Adipocyte (in vitro differentiated cells): ENCODE results near the gene RRAGD.

Source experiments
- DNase-seq: peaks from one replicate; pipeline ENCODE4 v3.0.0-alpha.2; 2015; ENCODE audit warnings: low read depth
- H3K27me3 ChIP-seq: replicated peaks from 2 replicates; pipeline ENCODE4 v1.7.0; 2013; ENCODE audit warnings: mild to moderate bottlenecking, low read length, moderate library complexity; ENCODE audit not compliant: control insufficient read depth, insufficient read depth
- H3K36me3 ChIP-seq: 2 replicates; pipeline ENCODE4 v1.7.0; 2013; ENCODE audit warnings: low read length, mild to moderate bottlenecking, moderate library complexity; ENCODE audit not compliant: control insufficient read depth, insufficient read depth, severe bottlenecking
- H3K4me1 ChIP-seq: 2 replicates; pipeline ENCODE4 v1.7.0; 2013; ENCODE audit warnings: mild to moderate bottlenecking, low read length, moderate library complexity; ENCODE audit not compliant: control insufficient read depth, insufficient read depth
- H3K4me3 ChIP-seq: 2 replicates; pipeline ENCODE4 v1.7.0; 2013; ENCODE audit warnings: mild to moderate bottlenecking, low read length, moderate library complexity
- H3K9ac ChIP-seq: 2 replicates; pipeline ENCODE4 v1.7.0; 2013; ENCODE audit warnings: mild to moderate bottlenecking, low read length, moderate library complexity
- H3K9me3 ChIP-seq: 2 replicates; pipeline ENCODE4 v1.7.0; 2013; ENCODE audit warnings: mild to moderate bottlenecking, low read length, moderate library complexity; ENCODE audit not compliant: control insufficient read depth

RRAGD gene

DNA sequence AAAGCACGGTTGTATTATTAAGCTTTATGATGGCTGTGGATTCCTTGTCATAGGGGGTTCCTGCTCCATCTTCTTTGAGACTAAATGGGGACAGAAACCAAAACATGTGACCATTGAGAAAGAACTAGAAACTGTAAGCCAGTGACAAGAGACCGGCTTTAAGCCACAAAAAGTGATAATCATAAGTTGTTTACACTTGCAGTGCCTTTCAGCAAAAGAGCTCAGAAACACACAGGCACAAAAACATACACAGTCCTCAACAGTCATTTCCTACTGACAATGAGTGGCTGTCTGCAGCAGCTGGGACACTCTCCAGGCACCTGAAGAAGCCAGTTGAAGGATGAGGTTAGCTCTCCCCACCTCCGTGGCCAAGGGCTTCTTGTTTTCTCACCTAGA is 39.6 kb downstream of the RRAGD start:
- H3K4me3 ChIP-seq: no peak overlapping the region
- H3K9me3 ChIP-seq: no peaks in the 10 kb centered on the region
- no peaks in the 10 kb centered on the region for H3K4me1 ChIP-seq
- DNase-seq: no peak
- no peaks in the 10 kb centered on the region for H3K27me3 ChIP-seq
- H3K36me3 ChIP-seq: no peaks in the 10 kb centered on the region
- no peak overlapping the region for H3K9ac ChIP-seq

DNA sequence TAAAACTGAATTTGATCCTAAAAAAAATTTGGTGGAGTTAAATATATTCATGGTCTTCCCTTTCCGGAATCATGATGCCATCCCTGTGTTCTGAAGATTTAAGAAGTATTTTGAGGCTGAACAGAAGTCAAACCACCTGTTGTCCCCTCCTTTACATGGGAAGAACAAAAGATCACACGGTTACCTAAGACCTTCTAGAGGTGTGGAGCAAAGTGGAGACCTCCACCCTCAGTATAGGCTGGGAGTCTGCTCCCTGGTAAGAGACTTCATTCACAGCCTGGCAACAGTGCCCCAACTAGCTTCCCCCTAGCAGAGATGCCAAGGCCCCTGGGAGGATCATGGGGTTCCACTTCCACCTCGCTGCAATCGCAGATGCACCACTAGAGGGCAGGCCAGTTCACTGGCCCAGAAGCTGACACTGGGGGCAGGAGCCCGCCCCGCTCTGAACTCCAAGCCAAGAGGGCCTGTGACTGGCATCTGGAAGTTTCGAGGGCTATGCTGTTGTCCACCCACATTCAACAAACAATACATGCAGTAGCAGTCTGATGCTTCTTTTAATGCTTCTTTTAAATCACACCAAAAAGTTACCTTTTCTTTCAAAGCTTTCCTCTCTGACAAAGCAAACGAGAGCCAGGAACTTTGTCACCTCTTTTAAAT is 40.1 kb downstream of the RRAGD start:
- Histone ChIP-seq H3K4me3 (no peak overlapping the region), H3K9ac (no peak overlapping the region), H3K4me1 (no peaks in the 10 kb centered on the region), H3K9me3 (no peaks in the 10 kb centered on the region), H3K36me3 (no peaks in the 10 kb centered on the region), H3K27me3 (no peaks in the 10 kb centered on the region)
- peak; percentile 77 for DNase-seq

DNA sequence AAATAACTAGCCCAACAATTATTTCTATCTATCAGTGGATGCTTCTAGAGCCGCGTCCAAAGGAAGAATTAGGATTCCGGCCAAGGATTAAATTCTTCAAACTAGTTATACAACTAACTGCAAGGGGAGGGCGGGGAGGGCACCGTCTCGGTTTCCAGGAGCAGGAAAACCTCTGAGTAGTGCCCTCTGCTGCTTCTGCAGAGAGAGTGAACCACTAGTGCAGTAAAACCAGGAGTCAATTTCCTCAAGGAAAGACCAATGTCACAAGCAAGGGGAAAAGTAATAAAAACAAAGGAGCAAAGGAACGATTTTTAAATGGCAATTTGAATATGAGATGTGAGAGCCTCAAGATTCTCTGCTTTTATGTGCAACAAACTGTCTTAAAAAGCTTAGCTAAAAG is 43.1 kb downstream of the RRAGD start:
- Histone ChIP-seq H3K9ac (no peak overlapping the region), H3K4me1 (no peaks in the 10 kb centered on the region), H3K27me3 (no peaks in the 10 kb centered on the region), H3K9me3 (no peaks in the 10 kb centered on the region), H3K4me3 (no peak overlapping the region), H3K36me3 (no peaks in the 10 kb centered on the region)
- DNase-seq: peak; percentile 59

DNA sequence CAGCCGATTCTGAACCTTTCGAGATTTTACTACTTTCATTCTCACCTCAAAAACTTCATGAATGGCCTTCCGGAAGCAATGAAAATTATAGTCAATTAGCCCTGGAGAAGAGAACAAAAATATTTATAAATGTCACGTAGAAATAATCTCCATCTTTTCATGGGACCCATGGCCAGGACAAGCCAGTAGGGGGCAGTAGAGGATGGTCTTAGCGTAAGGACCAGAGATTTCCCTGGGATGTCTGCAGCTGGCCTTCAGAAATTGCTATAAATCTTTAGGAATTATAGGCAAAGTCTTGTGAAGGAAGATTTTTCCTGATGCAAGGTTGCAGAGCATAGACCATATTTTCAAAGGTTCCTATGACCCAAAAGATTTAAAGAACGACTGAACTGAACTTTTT is 44.0 kb downstream of the RRAGD start:
- peak; percentile 83 for DNase-seq

DNA sequence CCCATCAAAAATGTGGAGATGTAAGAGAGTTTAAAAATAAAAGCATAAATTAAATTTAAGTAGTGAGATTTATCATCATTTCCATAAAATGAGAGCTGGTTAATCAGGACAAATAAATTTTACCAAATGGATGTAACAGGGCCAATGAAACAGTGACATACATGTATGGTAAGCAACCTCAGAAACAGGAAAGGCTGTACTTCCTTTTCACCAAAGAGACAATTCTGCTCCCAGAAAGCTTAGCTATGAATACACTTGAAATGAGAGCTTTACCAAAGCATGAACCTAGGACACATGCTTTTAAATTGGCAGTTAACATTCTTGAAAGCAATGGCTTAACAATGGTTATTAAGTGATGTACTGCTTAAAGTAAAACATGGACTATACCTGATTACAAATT is 47.5 kb downstream of the RRAGD start:
- H3K4me1 ChIP-seq: peaks cover 10% of the 10 kb centered on the region
- no peaks in the 10 kb centered on the region for H3K9me3 ChIP-seq
- no peak overlapping the region for H3K9ac ChIP-seq
- no peak overlapping the region for H3K4me3 ChIP-seq
- no peaks in the 10 kb centered on the region for H3K36me3 ChIP-seq
- DNase-seq: no peak
- no peaks in the 10 kb centered on the region for H3K27me3 ChIP-seq

More for the DNA sequence above, 44.0 kb downstream of the RRAGD start:
- Histone ChIP-seq H3K9ac (no peak overlapping the region), H3K4me1 (no peaks in the 10 kb centered on the region), H3K36me3 (no peaks in the 10 kb centered on the region), H3K27me3 (no peaks in the 10 kb centered on the region), H3K4me3 (no peak overlapping the region), H3K9me3 (no peaks in the 10 kb centered on the region)

DNA sequence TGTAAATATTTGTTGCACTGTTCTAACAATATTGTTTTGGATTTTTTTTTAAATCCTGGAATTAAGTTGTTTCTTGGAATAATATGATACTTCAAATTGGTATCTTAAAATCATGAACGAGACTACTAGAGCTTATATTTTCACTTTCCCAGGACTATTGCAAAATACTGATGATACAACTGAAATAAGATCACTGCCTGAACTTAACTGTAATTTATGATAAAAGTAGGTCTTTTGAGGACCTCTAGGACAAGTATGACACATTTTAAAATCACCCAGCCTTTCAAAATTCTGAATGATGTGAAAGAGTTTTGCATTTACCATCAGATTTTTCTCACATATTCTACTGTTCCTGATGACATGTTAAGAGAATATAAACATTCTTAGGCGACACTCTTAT is 50.9 kb downstream of the RRAGD start:
- peaks cover 10% of the 10 kb centered on the region for H3K4me1 ChIP-seq
- DNase-seq: peak; percentile 13
- H3K9ac ChIP-seq: no peak overlapping the region
- H3K36me3 ChIP-seq: no peaks in the 10 kb centered on the region
- H3K27me3 ChIP-seq: no peaks in the 10 kb centered on the region
- no peaks in the 10 kb centered on the region for H3K9me3 ChIP-seq
- peak overlapping the region; percentile 29 for H3K4me3 ChIP-seq

DNA sequence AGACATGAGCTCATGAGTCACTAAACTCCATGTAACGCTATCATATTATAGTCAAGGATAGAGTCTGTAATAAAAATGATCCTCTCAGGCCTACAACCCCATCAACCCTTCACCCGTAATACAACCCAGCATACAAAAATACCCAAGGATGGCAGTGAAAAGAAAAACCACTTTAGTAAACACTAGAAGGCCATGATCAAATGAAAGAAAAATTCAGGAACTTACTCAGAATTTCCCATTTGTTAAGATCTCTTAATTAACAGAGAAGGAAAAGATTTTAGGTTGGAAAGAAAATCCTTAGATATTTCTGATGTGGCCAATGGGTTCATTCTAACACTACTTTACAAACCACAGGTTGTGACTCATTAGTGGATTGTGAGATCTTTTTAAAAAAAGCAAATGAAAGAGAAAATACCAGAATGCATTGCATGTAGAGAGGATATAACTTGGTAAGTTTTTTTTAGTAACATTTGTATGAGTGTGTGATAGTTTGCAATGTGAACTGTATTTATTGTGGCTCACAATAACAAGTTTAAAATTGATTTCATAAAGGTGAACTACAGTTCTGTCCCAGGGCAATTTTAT is 51.6 kb downstream of the RRAGD start:
- peaks cover 10% of the 10 kb centered on the region for H3K4me1 ChIP-seq
- H3K36me3 ChIP-seq: no peaks in the 10 kb centered on the region
- peak overlapping the region; percentile 29 for H3K4me3 ChIP-seq
- no peak overlapping the region for H3K9ac ChIP-seq
- H3K27me3 ChIP-seq: no peaks in the 10 kb centered on the region
- DNase-seq: peak; percentile 32
- H3K9me3 ChIP-seq: no peaks in the 10 kb centered on the region

DNA sequence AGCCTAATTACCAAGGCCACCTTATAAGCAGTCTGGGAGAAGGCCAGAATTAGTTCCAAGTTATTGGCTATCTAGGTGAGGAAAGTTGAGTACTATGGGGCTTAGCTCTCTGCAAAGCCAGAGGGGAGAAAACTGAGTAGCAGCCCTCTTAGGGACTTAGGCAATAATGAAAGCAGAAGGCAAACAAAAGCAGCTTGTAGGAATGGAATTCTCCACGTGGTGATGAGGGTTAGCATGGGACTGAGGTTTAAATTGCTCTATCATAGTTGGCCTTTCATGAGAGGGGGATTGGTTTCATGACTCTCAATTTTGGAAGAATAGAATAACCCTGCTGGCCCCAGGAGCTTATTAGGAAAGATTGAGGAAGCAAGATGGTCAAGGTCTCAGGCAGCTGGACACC is 52.5 kb downstream of the RRAGD start:
- Histone ChIP-seq H3K36me3 (no peaks in the 10 kb centered on the region), H3K9ac (no peak overlapping the region), H3K27me3 (no peaks in the 10 kb centered on the region), H3K4me3 (no peak overlapping the region), H3K9me3 (no peaks in the 10 kb centered on the region), H3K4me1 (peaks cover 10% of the 10 kb centered on the region)
- no peak for DNase-seq

DNA sequence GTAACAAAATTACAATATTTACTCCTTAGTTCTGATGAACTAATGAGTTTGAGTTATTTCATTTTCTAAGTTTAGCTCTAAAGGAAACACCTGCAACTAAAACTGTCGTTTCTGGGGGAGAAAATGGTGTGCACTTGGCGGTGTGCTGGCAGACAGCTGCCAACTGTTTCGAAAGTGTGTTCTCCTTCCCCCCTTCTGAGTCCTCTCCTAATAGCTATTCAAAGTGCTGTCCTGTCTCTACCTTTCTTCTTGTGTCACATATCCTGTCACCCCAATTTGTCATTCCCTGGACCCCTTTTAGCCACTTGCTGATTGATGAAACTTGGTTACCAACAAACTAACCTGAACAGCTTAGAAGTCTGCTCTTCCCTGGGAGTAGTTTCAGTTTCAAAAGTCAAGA is 54.7 kb downstream of the RRAGD start:
- peaks cover 16% of the 10 kb centered on the region for H3K4me1 ChIP-seq
- H3K9ac ChIP-seq: no peak overlapping the region
- no peaks in the 10 kb centered on the region for H3K9me3 ChIP-seq
- no peak for DNase-seq
- H3K27me3 ChIP-seq: no peaks in the 10 kb centered on the region
- no peaks in the 10 kb centered on the region for H3K36me3 ChIP-seq
- H3K4me3 ChIP-seq: no peak overlapping the region

DNA sequence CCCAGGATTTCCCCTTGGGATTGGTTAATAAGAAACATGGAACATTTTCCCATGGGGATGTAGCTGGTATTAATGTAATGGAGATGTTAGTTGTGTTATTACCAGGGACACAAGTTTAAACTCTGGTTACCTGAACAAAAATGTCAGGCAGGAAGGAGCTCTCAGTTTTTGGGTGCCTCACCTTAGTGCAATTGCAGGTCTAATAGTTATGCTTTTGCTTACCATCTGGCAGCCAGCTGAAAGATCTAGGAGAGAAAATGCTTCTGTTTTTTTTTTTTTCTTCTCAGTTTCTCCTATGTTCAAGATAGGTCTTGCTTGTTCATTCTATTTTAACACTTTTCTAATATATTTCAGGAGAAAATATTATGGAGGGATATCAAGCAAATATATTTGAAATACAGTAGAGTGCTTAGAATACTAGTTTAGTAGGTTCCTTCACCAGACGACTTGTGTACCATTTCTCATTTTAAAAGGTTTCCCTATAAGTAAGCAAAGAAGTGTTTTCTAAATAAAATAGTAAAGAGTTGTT is 55.4 kb downstream of the RRAGD start:
- Histone ChIP-seq H3K4me3 (no peak overlapping the region), H3K36me3 (no peaks in the 10 kb centered on the region), H3K9me3 (no peaks in the 10 kb centered on the region), H3K9ac (no peak overlapping the region), H3K27me3 (no peaks in the 10 kb centered on the region), H3K4me1 (peaks cover 16% of the 10 kb centered on the region)
- DNase-seq: no peak

DNA sequence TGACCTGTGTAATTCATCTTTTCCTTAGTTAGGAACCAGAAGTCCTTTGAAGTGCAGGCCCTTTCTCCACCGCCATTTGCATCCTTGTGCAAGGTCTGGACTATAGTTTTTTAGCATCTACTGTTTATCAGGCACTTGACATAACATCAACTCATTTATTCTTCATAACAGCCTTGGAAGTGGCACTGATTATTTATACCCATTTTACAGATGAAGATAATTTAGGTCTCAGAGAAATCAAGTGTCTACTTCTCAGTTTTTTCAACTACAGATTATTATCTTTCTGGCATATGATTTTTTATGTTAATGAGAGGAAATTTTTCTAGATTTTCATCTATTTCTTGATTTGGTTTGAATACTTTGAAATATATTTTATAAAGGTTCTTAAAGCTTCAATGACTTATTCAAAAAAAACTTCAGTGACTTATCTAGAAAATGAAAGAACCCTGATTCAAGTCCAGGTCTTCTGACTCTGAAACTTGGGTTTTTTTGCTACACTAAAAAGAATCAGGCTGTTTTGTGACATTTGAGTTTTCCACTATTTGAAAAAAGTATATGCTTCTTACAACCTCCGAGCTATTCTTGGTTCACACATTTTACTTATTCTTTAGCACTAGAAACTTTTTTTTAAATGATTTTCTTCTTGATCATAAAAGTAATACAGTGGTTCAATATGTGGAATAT is 56.4 kb downstream of the RRAGD start:
- Histone ChIP-seq H3K36me3 (no peaks in the 10 kb centered on the region), H3K9ac (no peak overlapping the region), H3K4me1 (peaks cover 16% of the 10 kb centered on the region), H3K27me3 (no peaks in the 10 kb centered on the region), H3K9me3 (no peaks in the 10 kb centered on the region), H3K4me3 (no peak overlapping the region)
- no peak for DNase-seq
